Measurements from ENCODE around the gene SERHL2.
"Not testable (repeated sequence)": the region's sequence is repeated elsewhere in the genome, so short reads cannot be mapped to it uniquely, and the experiment has no call there.

Gene SERHL2

DNA sequence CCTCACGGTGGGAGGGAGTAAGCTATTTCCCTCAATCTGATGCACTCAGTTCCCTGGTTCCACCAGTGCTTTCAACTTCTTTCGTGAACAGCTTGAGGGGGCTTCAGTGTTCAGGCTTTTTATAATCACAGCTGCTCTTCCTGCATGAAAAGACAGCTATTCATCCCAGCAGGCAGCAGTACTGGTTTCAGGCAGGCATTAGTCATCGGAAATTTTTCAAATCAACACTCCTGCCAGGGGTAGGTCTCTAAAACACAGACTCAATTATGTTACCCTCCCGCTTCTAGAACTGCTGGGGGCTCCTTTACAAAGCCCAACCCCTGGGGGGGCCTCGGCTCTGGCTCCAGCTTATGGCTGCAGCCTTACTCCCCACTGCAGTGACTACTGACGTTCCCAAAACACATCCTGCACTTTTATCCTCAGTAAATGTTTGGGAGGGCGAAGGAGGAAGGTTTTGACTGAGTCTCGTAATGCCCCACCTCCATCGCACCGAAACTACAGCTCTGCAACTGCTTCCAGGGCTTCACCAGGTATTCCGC is 55.1 kb downstream of the SERHL2 start:
- DNase-seq = no peak

DNA sequence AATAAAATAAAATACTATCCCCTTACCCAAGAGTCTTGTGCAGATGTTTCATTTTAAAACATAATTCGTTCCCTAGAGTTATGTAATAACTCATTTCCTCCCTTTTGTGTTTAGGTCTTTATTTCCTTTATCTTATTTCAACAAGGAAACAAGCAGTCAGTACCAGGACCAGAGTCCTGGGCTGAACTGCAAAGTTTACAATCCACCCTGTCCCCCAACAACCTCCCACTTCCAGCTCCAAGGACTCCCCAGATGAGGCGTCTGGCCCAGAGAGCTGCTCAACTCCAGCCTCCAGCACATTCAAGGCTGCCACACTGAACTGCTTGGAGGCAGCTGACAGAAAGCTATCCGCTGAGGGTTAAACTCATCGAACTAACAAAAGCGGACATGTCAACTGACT is 56.4 kb downstream of the SERHL2 start:
- DNase-seq = no peak

- no peak for DNase-seq
Observed at GRCh38 chr22:42611051-42611450, 57.3 kb downstream of the SERHL2 start.

GRCh38 chr22:42612336-42612735 is 58.6 kb downstream of the SERHL2 start:
- no peak for DNase-seq

DNA sequence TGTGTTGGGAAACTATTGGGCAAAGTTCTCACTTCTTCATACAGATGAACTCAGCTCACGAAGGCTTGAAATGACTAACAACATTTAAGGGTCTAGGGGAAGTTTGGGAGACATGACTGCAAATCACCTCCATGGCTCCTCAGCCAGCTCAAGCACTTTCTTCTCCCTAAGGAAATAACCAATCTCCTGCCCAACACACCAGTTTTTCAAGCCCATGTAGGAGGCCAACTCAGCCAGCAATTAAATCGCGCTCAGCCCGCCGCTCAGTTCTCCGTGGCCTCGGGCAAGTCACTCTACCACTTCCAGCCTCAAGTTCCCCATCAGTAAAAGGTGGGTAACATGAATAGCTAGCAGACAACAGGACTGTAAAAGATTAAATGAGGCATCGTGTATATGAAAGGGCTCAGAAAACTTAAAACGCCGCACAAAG is 60.1 kb downstream of the SERHL2 start:
- no peak for DNase-seq

DNA sequence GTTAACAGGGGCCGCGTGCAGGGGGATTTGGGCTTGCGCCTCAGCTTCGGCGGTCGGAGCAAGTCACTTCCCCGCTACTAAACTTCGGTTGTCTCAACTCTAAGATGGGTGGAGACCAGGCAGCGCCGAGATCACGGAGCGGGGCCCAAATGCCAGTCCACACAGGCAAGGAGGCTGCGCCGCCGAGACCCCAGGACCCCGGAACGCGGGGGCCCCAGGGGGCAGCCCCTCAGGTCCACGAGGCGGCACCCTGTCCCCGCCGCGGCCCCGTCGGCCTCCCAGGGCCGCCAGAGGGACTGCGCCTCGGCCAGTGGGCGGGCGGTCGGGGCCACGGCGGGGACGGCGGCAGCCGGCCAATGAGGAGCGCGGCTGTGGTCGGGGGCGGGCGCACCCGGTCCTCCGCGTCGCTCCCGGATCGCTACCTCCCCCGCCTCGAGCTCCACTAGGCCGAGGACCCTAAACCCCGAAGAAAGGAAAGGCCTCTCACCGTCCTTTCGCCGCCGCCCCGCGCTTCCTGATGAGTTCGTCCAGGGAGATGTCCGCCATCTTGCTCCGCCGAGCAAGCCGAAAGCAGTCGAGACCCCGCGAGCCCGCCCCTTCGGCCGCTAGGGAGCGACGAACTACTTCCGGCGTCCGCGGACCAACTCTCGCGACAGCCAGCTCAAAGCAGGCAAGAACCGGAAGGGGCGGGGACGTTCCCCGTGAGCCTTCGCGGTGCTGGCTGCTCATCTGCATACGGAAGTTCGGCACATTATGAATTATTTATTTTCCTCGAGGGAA is 60.7 kb downstream of the SERHL2 start, which contains the start of gene POLDIP3:
TSS of gene POLDIP3 (minus strand) at position 572 of the 780 bp plus-strand sequence. CDS start at position 546, 26 bp downstream.
- DNase-seq = peak; percentile 83

DNA sequence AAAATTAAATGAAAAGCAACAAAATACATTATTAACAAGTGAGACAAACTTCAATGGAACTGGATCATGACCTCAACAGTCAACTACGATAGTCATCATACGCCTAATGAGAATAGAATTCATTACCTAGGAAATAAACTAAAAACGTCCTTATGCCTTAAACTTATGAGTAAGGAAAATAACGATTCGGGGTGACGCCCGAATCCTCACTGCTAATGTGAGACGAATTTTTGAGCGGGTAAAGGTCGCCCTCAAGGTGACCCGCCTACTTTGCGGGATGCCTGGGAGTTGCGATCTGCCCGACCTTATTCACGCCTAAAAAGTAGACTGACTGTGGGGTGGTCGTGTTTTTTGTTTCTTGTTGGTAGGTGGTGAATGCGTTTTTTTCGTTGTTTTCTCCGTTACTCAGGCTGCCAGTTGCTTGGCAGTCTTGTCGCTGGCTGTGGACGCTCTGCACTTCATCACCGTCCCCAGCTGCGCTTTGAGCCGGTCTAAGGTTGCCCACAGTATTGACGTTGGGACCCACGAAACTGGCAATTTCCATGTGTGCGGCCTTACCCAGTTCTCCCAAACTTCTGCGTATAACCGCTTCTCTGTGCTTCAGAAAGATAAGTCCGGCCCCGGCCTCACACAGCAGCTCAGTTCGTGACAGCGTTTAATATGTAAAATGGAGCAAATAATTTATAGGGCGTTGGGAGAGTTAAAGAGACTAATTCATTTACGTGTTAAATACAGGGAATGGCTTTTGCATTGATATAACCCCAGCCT is 61.5 kb downstream of the SERHL2 start:
- peak; percentile 83 for DNase-seq

GRCh38 chr22:42615860-42616175 is 62.1 kb downstream of the SERHL2 start:
- not testable (repeated sequence) for DNase-seq

GRCh38 chr22:42617155-42617983 is 63.6 kb downstream of the SERHL2 start:
- no peak for DNase-seq

- no peak for DNase-seq
Observed at GRCh38 chr22:42619261-42620063, 65.7 kb downstream of the SERHL2 start.

GRCh38 chr22:42620084-42620483 is 66.3 kb downstream of the SERHL2 start:
- DNase-seq = no peak

- DNase-seq = no peak
Observed at GRCh38 chr22:42621505-42622002, 67.8 kb downstream of the SERHL2 start.

DNA sequence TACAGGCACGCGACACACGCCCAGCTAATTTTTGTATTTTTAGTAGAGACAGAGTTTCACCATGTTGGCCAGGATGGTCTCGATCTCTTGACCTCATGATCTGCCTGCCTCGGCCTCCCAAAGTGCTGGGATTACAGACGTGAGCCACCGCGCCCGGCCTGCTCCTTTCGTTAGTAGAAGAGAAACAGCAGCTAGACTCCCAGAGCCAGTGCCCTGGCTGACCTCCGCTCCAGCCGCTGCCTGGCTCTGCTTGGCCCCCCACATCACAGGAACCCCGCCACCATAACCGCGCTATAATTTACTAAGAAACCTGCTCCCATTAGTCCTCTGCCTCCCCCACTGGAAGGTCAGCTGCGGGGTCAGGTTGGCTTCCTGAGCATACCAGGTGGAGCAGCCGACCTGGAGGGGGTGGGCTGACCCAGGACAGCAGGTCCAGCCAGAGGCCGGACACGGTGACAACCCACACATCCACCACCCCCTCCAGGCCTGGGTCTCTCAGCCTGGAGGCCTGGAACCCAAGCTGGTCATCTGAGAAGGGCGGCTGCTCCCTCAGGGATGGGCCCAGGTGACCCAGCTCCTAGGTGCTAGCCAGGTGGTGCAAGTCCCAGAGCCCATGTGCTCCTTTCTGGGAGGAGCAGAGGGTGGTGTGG is 68.4 kb downstream of the SERHL2 start:
- DNase-seq = no peak

DNA sequence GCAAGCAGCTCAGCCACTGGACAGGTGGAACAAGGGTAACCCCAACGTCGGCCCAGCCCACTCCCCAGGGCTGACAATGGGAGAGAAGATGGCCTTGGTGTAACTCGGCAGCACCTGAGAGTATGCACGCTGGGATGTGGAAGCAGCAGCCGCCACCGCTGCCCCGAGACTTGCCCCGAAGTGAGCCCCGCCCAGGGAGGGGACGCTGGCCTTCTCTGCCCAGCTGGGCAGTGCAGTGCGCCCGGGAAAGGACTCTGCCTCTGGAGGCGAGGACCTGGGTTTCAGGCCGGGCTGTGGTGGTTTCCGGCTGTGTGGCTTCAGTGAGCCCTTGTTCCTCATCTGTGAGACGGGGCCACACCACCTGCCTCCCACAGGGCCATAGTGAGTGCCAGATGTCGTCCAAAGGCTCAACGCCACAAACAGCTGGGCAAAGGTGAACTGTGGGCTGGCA is 69.6 kb downstream of the SERHL2 start:
- no peak for DNase-seq

All from NCI-H2081 treated with DMSO at 0.1 percent for 48 hours (cell line).